Psoas muscle (tissue), 8 donors: ENCODE data around the gene MBP. TPM values are rescaled to one million over a fixed set of nuclear protein-coding genes. Genes with fewer than 3 reads are reported as not detected.

Experiments used
- ATAC-seq, 4 donors: fragments of 200-7000 bp; cut with Tn5 transposase; one replicate each; pipeline ENCODE4 v1.9.1; 2020; ENCODE audit warnings: moderate library complexity in 3 of 4, mild to moderate bottlenecking in 2 of 4
- DNase-seq, 2 donors: peaks; one replicate each; pipeline ENCODE4 v3.0.0-alpha.2; 2020
- H3K27ac ChIP-seq: fragments of 200-600 bp; one replicate; pipeline ENCODE4 v1.8.0; 2022
- H3K27me3 ChIP-seq, 3 donors: fragments of 200-600 bp in 1 of 3; one replicate each; pipeline versions ENCODE4 v1.6.1 to v1.8.0; 2013 to 2022; ENCODE audit warnings: low read length in 2 of 3, mild to moderate bottlenecking in 2 of 3, moderate library complexity in 1 of 3; ENCODE audit not compliant: insufficient read depth in 3 of 3
- H3K36me3 ChIP-seq, 2 donors: fragments of 200-600 bp in 1 of 2; one replicate each; pipeline versions ENCODE4 v1.6.1 to v1.8.0; 2013 to 2022; ENCODE audit warnings: low read depth in 1 of 2, mild to moderate bottlenecking in 1 of 2, moderate library complexity in 1 of 2; ENCODE audit not compliant: insufficient read depth in 1 of 2
- H3K4me1 ChIP-seq: fragments of 200-600 bp; one replicate; pipeline ENCODE4 v1.8.0; 2022
- H3K4me3 ChIP-seq: fragments of 200-600 bp; one replicate; pipeline ENCODE4 v1.8.0; 2022; ENCODE audit warnings: mild to moderate bottlenecking
- H3K9me3 ChIP-seq: fragments of 200-600 bp; one replicate; pipeline ENCODE4 v1.8.0; 2022
- WGBS, 3 donors: extraction: QIAGEN DNeasy Blood & Tissue Kit; methylation state at CpG; one replicate each; pipeline versions ENCODE4 v1.1.6 to v1.1.7; 2013; 5-methylcytosine and 5-hydroxymethylcytosine counted together
- intact Hi-C, 2 donors: fragments of 100-400 bp; cut with DNase I; formaldehyde crosslinking; loops; one replicate each; pipeline versions ENCODE4 v1.11.0 to v1.14.2; 2022
- polyA plus RNA-seq, 3 donors: library from polyadenylated mRNA; stranded (reverse); fragments of 200-250 nt; gene quantifications; one replicate each; pipeline ENCODE4 v1.2.3, GENCODE V29; 2013
- total RNA-seq, 4 donors: library from RNA; stranded (reverse); fragmentation: NEBNext Ultra II Directional in 2 of 4; extraction: Animal tissue kit (Norgen Biotek cat#: 25700) in 2 of 4; gene quantifications; one replicate each; pipeline versions ENCODE4 v1.2.1 to v1.2.4, GENCODE V29; 2021 to 2023
- TF ChIP-seq, protein P1 (sequence below): fragments of 200-600 bp; IDR thresholded peaks from one replicate; pipeline ENCODE4 v1.8.0; 2022; ENCODE audit warnings: antibody characterized with exemption
- donor health status: healthy with polysubstance abuse.
- donor health status: DM: no; HTN: no; CAD: no; lungs with moderate emphysema.
- donor health status: Bipolar disorder and iron deficiency.
- donor health status: healthy.
- donor health status: DM: yes; HTN: yes; CAD: no.
- donor health status: DM: no; HTN: no; CAD: no.
- donor health status: DM: no; HTN: no; CAD: no.
- donor health status: DM: yes; HTN: yes; CAD: no.

Gene MBP
- total and polyA plus RNA-seq, 7 donors, result 16.4 to 88.2 (median 51.6) TPM

DNA sequence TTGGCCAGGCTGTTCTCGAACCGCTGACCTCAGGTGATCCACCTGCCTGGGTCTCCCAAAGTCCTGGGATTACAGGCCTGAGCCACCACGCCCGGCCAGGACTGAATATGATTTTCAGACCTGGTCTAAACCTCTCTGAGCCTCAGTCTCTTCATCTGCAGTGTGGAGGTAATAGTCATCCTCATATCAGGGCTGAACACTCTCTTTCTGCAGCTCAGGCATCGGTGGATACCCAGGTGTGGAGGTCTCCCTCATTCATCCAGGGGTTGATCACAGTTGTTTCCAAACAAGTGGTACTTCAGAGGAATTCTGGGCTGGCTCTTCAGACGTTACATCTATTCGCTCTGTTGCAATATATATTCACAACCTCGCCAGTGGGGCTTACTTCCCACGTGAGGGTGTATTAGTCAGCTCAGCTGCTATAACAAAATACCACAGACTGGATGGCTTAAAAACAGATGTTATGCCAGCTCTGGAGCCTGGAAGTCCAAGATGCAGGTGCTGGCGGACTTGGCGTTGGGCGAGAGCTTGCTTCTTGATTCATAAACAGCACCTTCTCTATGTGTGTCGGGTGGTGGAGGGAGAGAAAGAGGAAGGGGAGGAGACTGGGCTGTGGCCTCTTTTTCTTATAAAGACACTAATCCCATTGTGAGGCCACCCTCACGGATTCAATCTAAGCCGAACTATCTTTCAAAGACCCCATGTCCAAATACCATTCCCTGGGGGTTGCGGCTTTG, 2.9 kb upstream of the MBP start:
- H3K4me1 ChIP-seq, result peaks cover 10% of the 10 kb centered on the region
- WGBS, 3 donors, result 83 to 98% (median 97%) methylated on average over 16 of the region's 16 CpGs
- TF ChIP-seq, protein P1, sequence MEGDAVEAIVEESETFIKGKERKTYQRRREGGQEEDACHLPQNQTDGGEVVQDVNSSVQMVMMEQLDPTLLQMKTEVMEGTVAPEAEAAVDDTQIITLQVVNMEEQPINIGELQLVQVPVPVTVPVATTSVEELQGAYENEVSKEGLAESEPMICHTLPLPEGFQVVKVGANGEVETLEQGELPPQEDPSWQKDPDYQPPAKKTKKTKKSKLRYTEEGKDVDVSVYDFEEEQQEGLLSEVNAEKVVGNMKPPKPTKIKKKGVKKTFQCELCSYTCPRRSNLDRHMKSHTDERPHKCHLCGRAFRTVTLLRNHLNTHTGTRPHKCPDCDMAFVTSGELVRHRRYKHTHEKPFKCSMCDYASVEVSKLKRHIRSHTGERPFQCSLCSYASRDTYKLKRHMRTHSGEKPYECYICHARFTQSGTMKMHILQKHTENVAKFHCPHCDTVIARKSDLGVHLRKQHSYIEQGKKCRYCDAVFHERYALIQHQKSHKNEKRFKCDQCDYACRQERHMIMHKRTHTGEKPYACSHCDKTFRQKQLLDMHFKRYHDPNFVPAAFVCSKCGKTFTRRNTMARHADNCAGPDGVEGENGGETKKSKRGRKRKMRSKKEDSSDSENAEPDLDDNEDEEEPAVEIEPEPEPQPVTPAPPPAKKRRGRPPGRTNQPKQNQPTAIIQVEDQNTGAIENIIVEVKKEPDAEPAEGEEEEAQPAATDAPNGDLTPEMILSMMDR, result no peak
- H3K27me3 ChIP-seq, result no peaks in the 10 kb centered on the region
- no peak for DNase-seq
- no peak overlapping the region for H3K27ac ChIP-seq
- H3K36me3 ChIP-seq, result no peaks in the 10 kb centered on the region
- intact Hi-C loops, result loop anchor here in 1 of 2 donors (2.0 to 10.0 kb wide), 2 partner anchors 71 to 131 kb away; no protein-coding TSS in a partner anchor
- no peak overlapping the region for H3K4me3 ChIP-seq
- no peak for ATAC-seq
- no peaks in the 10 kb centered on the region for H3K9me3 ChIP-seq

DNA sequence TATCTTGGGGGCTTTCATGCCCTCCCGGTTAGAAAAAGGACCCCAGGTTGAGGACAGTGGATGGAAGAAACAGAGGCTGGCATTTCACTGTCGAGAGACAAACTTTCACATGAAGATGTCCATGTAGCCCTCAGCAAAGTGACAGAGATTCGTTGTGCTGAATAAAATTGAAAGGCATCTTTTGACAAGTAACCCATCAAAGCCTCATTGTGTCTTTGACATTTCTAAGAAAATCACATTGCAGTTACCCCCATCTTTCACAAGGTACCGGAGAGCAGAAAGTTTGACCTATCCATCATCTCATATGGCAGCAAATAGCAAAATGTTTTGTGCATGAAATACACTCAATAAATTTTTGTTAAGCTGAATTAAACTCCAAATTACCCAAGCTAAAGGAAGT, 2.0 kb upstream of the MBP start:
- H3K27me3 ChIP-seq, result no peaks in the 10 kb centered on the region
- peak overlapping the region; percentile 95 for H3K27ac ChIP-seq
- ATAC-seq (no peak), DNase-seq (no peak)
- no peaks in the 10 kb centered on the region for H3K36me3 ChIP-seq
- TF ChIP-seq, protein P1, result no peak
- 53 to 61% (median 57%) methylated on average over 4 of the region's 4 CpGs for WGBS, 3 donors
- no peaks in the 10 kb centered on the region for H3K9me3 ChIP-seq
- H3K4me1 ChIP-seq, result peaks cover 16% of the 10 kb centered on the region
- intact Hi-C loops, result loop anchor here (2.0 to 10.0 kb wide), 6 partner anchors 37 to 130 kb away; no protein-coding TSS in a partner anchor
- no peak overlapping the region for H3K4me3 ChIP-seq

DNA sequence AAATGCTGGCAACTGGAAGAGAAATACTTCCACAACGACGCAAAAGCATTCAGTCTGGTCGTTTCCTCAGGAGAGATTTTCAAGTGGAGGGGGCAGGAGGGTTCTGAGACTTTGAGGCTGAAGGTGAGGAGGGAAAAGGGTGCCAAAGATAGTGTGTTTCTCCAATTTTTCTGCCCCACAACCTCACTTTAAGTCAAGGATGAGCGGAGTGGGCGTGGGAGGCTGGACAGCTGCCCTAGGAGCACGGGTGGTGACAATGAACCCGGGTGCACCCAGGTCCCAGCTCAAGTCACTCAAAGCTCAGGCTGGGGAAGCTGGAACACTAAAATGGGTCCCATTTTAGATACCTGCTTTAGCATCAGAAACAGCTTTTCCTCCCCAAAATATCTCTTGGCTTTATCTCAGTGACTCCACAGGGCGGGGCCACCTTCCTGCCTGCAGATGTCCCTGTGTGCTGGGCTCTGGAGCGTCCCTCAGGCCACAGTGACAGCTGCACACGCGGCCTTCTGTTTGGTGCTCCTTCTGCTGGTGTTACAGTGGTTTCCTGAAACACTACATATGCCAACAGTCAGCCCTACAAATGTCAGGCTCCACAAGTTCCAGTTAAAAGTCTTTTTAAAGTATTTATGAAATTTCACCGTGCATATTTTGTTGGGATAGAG, 1.4 kb upstream of the MBP start:
- 13 to 38% (median 13%) methylated on average over 12 of the region's 12 CpGs for WGBS, 3 donors
- ATAC-seq, result peak; percentile 52 to 70 (median 64)
- Histone ChIP-seq H3K27ac (peak overlapping the region; percentile 95), H3K36me3 (no peaks in the 10 kb centered on the region), H3K4me3 (peak overlapping the region; percentile 89), H3K9me3 (no peaks in the 10 kb centered on the region), H3K4me1 (peaks cover 22% of the 10 kb centered on the region), H3K27me3 (no peaks in the 10 kb centered on the region)
- peak; percentile 71 to 80 for DNase-seq
- TF ChIP-seq, protein P1, result peak; percentile 30
- intact Hi-C loops, result loop anchor here (2.0 to 10.0 kb wide), 6 partner anchors 37 to 129 kb away; no protein-coding TSS in a partner anchor

DNA sequence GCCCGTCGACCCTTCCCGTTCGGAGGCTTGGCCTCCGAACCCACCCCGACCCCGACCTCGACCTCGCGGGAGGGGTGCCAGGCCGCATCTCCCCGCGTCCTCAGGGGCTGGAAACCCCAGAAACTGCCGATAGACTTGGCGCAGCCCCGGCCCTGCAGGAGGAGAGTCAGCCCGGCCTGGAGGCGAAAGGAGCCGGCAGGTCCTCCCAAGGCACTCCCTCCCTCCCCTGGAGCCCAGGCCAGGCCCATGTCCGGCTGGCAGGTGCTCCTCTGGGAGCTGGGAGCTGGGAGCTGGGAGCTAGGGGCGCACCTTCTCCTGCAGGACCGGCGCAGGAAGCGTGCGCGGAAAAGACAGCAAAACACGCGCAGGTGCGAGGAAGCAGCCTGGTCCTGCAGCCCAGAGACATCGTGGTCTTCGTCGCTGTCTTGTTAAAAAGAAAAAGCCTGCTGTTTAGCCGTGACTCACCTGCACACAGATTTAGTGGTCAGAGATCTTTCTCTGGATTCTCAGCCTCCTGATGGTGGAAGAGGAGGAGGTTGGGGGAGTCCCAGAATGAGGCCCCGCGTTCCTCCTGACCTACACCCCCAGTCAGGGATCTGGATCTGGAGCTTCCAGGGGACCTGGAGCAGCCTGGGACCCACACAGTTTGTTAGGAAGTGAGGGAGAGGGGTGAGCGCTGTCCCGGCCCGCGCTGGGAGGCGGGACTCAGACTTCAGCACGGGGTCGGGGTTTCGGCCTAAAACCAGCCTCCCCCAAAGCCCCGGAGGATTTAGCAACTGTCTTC, 660 bp upstream of the MBP start:
- H3K4me3 ChIP-seq, result peak overlapping the region; percentile 89
- H3K27ac ChIP-seq, result peak overlapping the region; percentile 95
- peak; percentile 18 to 43 (median 30) for ATAC-seq
- intact Hi-C loops, result loop anchor here (5.0 to 10.0 kb wide), 5 partner anchors 36 to 128 kb away; no protein-coding TSS in a partner anchor
- DNase-seq, result peak; percentile 61 to 76
- peaks cover 29% of the 10 kb centered on the region for H3K4me1 ChIP-seq
- WGBS, 3 donors, result 16 to 30% (median 26%) methylated on average over 37 to 44 of the region's 44 CpGs
- H3K27me3 ChIP-seq, result no peaks in the 10 kb centered on the region
- no peaks in the 10 kb centered on the region for H3K36me3 ChIP-seq
- TF ChIP-seq, protein P1, result no peak
- H3K9me3 ChIP-seq, result no peaks in the 10 kb centered on the region
